RWPE2 (cell line): ENCODE data around the gene COQ8A.

Source experiments
- ATAC-seq: fragments of 200-7000 bp; cut with Tn5 transposase; 3 replicates; pipeline ENCODE4 v1.9.1; 2021; ENCODE audit warnings: low read depth
- DNase-seq: peaks from one replicate; pipeline ENCODE4 v3.0.0-alpha.2; 2020; ENCODE audit warnings: low spot score
- H3K27ac ChIP-seq: fragments of 450-650 bp; 2 replicates; pipeline ENCODE4 v1.5.1; 2017; ENCODE audit warnings: mild to moderate bottlenecking; ENCODE audit not compliant: poor library complexity, severe bottlenecking
- H3K27me3 ChIP-seq: fragments of 250-450 bp; sonication (Bioruptor Pico); 2 replicates; pipeline ENCODE4 v1.5.1; 2021; ENCODE audit warnings: mild to moderate bottlenecking, moderate library complexity; ENCODE audit not compliant: insufficient read depth, poor library complexity, severe bottlenecking
- H3K36me3 ChIP-seq: fragments of 250-450 bp; sonication (Bioruptor Pico); 2 replicates; pipeline ENCODE4 v1.5.1; 2020; ENCODE audit warnings: low read depth, mild to moderate bottlenecking, moderate library complexity
- H3K4me1 ChIP-seq: fragments of 250-450 bp; sonication (Bioruptor Pico); 2 replicates; pipeline ENCODE4 v1.5.1; 2021; ENCODE audit warnings: mild to moderate bottlenecking, moderate library complexity; ENCODE audit not compliant: insufficient read depth, poor library complexity, severe bottlenecking
- H3K4me3 ChIP-seq: fragments of 250-450 bp; sonication (Bioruptor Pico); 2 replicates; pipeline ENCODE4 v1.5.1; 2021; ENCODE audit warnings: mild to moderate bottlenecking, moderate library complexity; ENCODE audit not compliant: severe bottlenecking
- H3K9me3 ChIP-seq: fragments of 250-450 bp; sonication (Bioruptor Pico); 2 replicates; pipeline ENCODE4 v1.5.1; 2021; ENCODE audit warnings: mild to moderate bottlenecking, moderate library complexity; ENCODE audit not compliant: severe bottlenecking
- CTCF ChIP-seq: fragments of 450-650 bp; IDR thresholded peaks from one replicate; pipeline ENCODE4 v1.5.1; 2017; ENCODE audit warnings: mild to moderate bottlenecking, moderate library complexity; ENCODE audit not compliant: poor library complexity, severe bottlenecking

The COQ8A gene

GRCh38 chr1:226985839-226986463 is 45.9 kb downstream of the COQ8A start:
- Histone ChIP-seq H3K36me3 (no peaks in the 10 kb centered on the region), H3K27me3 (no peaks in the 10 kb centered on the region), H3K4me3 (no peak overlapping the region), H3K4me1 (no peaks in the 10 kb centered on the region), H3K9me3 (no peaks in the 10 kb centered on the region), H3K27ac (no peak overlapping the region)
- no peak for TF ChIP-seq CTCF
- DNase-seq (no peak), ATAC-seq (no peak)

GRCh38 chr1:226986496-226987178 is 46.5 kb downstream of the COQ8A start:
- TF ChIP-seq CTCF = no peak
- no peak for DNase-seq
- no peak for ATAC-seq
- Histone ChIP-seq H3K27me3 (no peaks in the 10 kb centered on the region), H3K36me3 (no peaks in the 10 kb centered on the region), H3K9me3 (no peaks in the 10 kb centered on the region), H3K4me3 (no peak overlapping the region), H3K27ac (no peak overlapping the region), H3K4me1 (no peaks in the 10 kb centered on the region)

- ATAC-seq (no peak), DNase-seq (no peak)
- H3K4me3 ChIP-seq = no peak overlapping the region
- H3K27ac ChIP-seq = no peak overlapping the region
- TF ChIP-seq CTCF = no peak
- no peaks in the 10 kb centered on the region for H3K9me3 ChIP-seq
- no peaks in the 10 kb centered on the region for H3K36me3 ChIP-seq
- H3K27me3 ChIP-seq = no peaks in the 10 kb centered on the region
- no peaks in the 10 kb centered on the region for H3K4me1 ChIP-seq
These were observed 47.1 kb downstream of the COQ8A start for GRCh38 chr1:226987179-226987536.

- H3K4me3 ChIP-seq = no peak overlapping the region
- H3K9me3 ChIP-seq = no peaks in the 10 kb centered on the region
- H3K27me3 ChIP-seq = no peaks in the 10 kb centered on the region
- no peaks in the 10 kb centered on the region for H3K36me3 ChIP-seq
- ATAC-seq (no peak), DNase-seq (no peak)
- no peak for TF ChIP-seq CTCF
- H3K27ac ChIP-seq = no peak overlapping the region
- no peaks in the 10 kb centered on the region for H3K4me1 ChIP-seq
These were observed 47.7 kb downstream of the COQ8A start for GRCh38 chr1:226987623-226988333.

GRCh38 chr1:226988334-226988666 is 48.2 kb downstream of the COQ8A start:
- no peak overlapping the region for H3K27ac ChIP-seq

More at GRCh38 chr1:226988334-226988666, 48.2 kb downstream of the COQ8A start:
- Histone ChIP-seq H3K9me3 (no peaks in the 10 kb centered on the region), H3K4me3 (no peak overlapping the region), H3K4me1 (no peaks in the 10 kb centered on the region), H3K27me3 (no peaks in the 10 kb centered on the region), H3K36me3 (no peaks in the 10 kb centered on the region)
- no peak for TF ChIP-seq CTCF
- ATAC-seq = no peak
- no peak for DNase-seq
